CD4-positive, alpha-beta memory T cell (primary cell): ENCODE results near the gene ATP10A. TPM values are rescaled to one million over a fixed set of nuclear protein-coding genes. Genes with fewer than 3 reads are reported as not detected.

ENCODE experiments used
- CTCF ChIA-PET: fragments of 350-600 bp; sonication (Branson Sonifier 250); formaldehyde crosslinking; loops from one replicate; lab custom pipeline; 2021; ENCODE audit warnings: inconsistent platforms; ENCODE audit not compliant: partially characterized antibody; lab: Charles Lee
- POLR2A ChIA-PET: fragments of 350-600 bp; sonication (Branson Sonifier 250); formaldehyde crosslinking; loops from one replicate; lab custom pipeline; 2021; ENCODE audit not compliant: partially characterized antibody; lab: Charles Lee
- DNase-seq, 5 donors: peaks; one replicate each; pipeline versions ENCODE4 v3.0.0 to v3.0.0-alpha.2; 2020 to 2022; ENCODE audit warnings: mixed read lengths in 1 of 5
- H3K27ac ChIP-seq: one replicate; pipeline ENCODE4 v1.7.0; 2013; ENCODE audit warnings: low read depth, low read length
- H3K27me3 ChIP-seq: 2 replicates; pipeline ENCODE4 v1.7.0; 2013; ENCODE audit warnings: mild to moderate bottlenecking, low read length, moderate library complexity; ENCODE audit not compliant: insufficient read depth
- H3K36me3 ChIP-seq: 2 replicates; pipeline ENCODE4 v1.7.0; 2013; ENCODE audit warnings: mild to moderate bottlenecking, low read length, moderate library complexity; ENCODE audit not compliant: insufficient read depth
- H3K4me1 ChIP-seq: 2 replicates; pipeline ENCODE4 v1.7.0; 2013; ENCODE audit warnings: mild to moderate bottlenecking, low read length, moderate library complexity; ENCODE audit not compliant: insufficient read depth
- H3K4me3 ChIP-seq, 2 donors: one replicate each; pipeline ENCODE4 v1.7.0; 2013; ENCODE audit warnings: low read length in 2 of 2, mild to moderate bottlenecking in 1 of 2
- H3K9me3 ChIP-seq, 2 donors: one replicate each; pipeline ENCODE4 v1.7.0; 2013; ENCODE audit warnings: low read length in 2 of 2, control low read depth in 1 of 2; ENCODE audit not compliant: control insufficient read depth in 1 of 2
- H3K27ac Mint-ChIP-seq, 7 donors: one replicate each; pipeline ENCODE4 v1.8.0; 2020 to 2021; ENCODE audit warnings: mixed read lengths in 7 of 7, mild to moderate bottlenecking in 6 of 7, inconsistent platforms in 3 of 7, moderate library complexity in 3 of 7
- H3K27me3 Mint-ChIP-seq, 2 donors: one replicate each; pipeline ENCODE4 v1.8.0; 2020 to 2021; ENCODE audit warnings: mixed read lengths in 2 of 2
- H3K36me3 Mint-ChIP-seq, 2 donors: one replicate each; pipeline ENCODE4 v1.8.0; 2020 to 2021; ENCODE audit warnings: mixed read lengths in 2 of 2, inconsistent platforms in 1 of 2, mild to moderate bottlenecking in 1 of 2
- H3K4me1 Mint-ChIP-seq, 4 donors: one replicate each; pipeline ENCODE4 v1.8.0; 2020 to 2021; ENCODE audit warnings: mixed read lengths in 4 of 4, mild to moderate bottlenecking in 1 of 4
- H3K4me3 Mint-ChIP-seq, 8 donors: one replicate each; pipeline ENCODE4 v1.8.0; 2020 to 2021; ENCODE audit warnings: mixed read lengths in 8 of 8, mild to moderate bottlenecking in 7 of 8, moderate library complexity in 6 of 8, inconsistent platforms in 3 of 8
- H3K9me3 Mint-ChIP-seq, 8 donors: one replicate each; pipeline ENCODE4 v1.8.0; 2020 to 2021; ENCODE audit warnings: mixed read lengths in 8 of 8, mild to moderate bottlenecking in 5 of 8, inconsistent platforms in 3 of 8, moderate library complexity in 1 of 8
- intact Hi-C: fragments of 100-400 bp; cut with micrococcal nuclease; formaldehyde crosslinking; loops from one replicate; pipeline ENCODE4 v1.15.1; 2023
- polyA plus RNA-seq, 2 donors: library from polyadenylated mRNA; unstranded; fragments of 300-500 nt; fragmentation: Illumina TruSeq; gene quantifications; one replicate each; pipeline ENCODE4 v1.2.3, GENCODE V29; 2021
- total RNA-seq, 2 experiments: library from RNA; stranded (reverse); gene quantifications; one replicate each; pipeline ENCODE4 v1.2.3, GENCODE V29; 2021

ATP10A gene
- total and polyA plus RNA-seq, 4 experiments from 2014 or later, result 2.7 to 51.1 (median 29.7) TPM

DNA sequence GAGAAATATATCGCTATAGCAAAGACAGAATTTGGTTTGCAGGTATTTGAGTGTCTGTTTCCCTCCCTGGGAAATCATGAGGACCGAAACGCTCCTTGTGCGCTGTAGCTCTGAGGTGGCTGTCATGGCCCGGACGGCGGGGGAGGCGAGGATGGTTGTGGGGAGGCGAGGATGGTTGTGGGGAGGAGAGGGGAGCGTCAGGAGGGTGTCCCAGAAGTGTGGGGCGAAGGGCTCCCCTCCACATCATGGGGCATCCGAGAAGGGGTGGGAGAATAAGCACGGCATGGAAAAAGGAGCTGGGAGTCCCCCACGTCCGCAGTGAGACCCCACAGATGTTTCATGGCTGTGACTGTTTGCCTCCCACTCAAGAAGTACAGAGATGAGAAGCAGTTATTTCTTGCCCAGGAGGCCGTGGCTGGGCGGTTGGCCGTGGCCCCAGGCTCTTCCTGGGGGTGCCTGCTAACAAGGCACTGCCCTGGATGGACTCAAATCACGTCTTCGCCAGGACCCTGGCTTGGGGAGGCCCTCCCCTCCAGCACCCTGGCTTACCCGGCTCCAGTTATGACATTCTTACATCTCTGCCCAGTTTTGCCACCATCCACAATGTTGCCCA lies 947 bp upstream of the ATP10A start:
- CTCF ChIA-PET, result no interaction called here
- POLR2A ChIA-PET, result interaction anchor here (1.1 to 8.2 kb wide), 4 partner anchors 11 to 52 kb away, joined by 3 to 180 read pairs (median 45); no protein-coding TSS in a partner anchor
- Histone ChIP-seq H3K36me3 (no peaks in the 10 kb centered on the region), H3K27me3 (no peaks in the 10 kb centered on the region), H3K27ac (peak overlapping the region; percentile 26), H3K9me3 (no peaks in the 10 kb centered on the region), H3K4me1 (peaks cover 28% of the 10 kb centered on the region), H3K4me3 (peak overlapping the region in 1 of 2 donors; percentile 52)
- intact Hi-C loops, result loop anchor here (2.0 to 10.0 kb wide), 6 partner anchors 53 to 909 kb away; partner anchors contain the start of genes SNRPN and SNURF
- peaks cover 19 to 34% (median 26%) of the 10 kb centered on the region in 4 donors for H3K4me1 Mint-ChIP-seq
- peak overlapping the region in 5 of 7 donors; percentile 67 to 92 (median 81) for H3K27ac Mint-ChIP-seq
- peak overlapping the region; percentile 84 to 93 (median 88) for H3K4me3 Mint-ChIP-seq
- no peaks in the 10 kb centered on the region for H3K9me3 Mint-ChIP-seq
- H3K27me3 Mint-ChIP-seq, result no peaks in the 10 kb centered on the region
- DNase-seq, result no peak
- peaks cover 0 to 24% of the 10 kb centered on the region in 2 donors for H3K36me3 Mint-ChIP-seq

- intact Hi-C loops, result loop anchor here (2.0 to 10.0 kb wide), 6 partner anchors 52 to 908 kb away; partner anchors contain the start of genes SNRPN and SNURF
- CTCF ChIA-PET, result interaction anchor here (0.6 to 5.6 kb wide), 8 partner anchors 11 to 233 kb away, joined by 3 to 41 read pairs (median 7); no protein-coding TSS in a partner anchor
- Mint-ChIP-seq H3K4me3 (peak overlapping the region; percentile 87 to 97 (median 94)), H3K9me3 (no peaks in the 10 kb centered on the region), H3K36me3 (peaks cover 0 to 31% of the 10 kb centered on the region in 2 donors), H3K27ac (peak overlapping the region; percentile 94 to 98 (median 97)), H3K27me3 (peaks cover 0 to 1% of the 10 kb centered on the region in 2 donors), H3K4me1 (peaks cover 28 to 49% (median 40%) of the 10 kb centered on the region in 4 donors)
- Histone ChIP-seq H3K9me3 (no peaks in the 10 kb centered on the region), H3K4me3 (peak overlapping the region; percentile 62 to 64), H3K27me3 (no peaks in the 10 kb centered on the region), H3K36me3 (peaks cover 6% of the 10 kb centered on the region), H3K27ac (peak overlapping the region; percentile 63), H3K4me1 (peaks cover 43% of the 10 kb centered on the region)
- peak; percentile 52 to 70 (median 59) for DNase-seq
- POLR2A ChIA-PET, result interaction anchor here (1.0 to 8.2 kb wide), 13 partner anchors 9 to 84 kb away, joined by 3 to 180 read pairs (median 4); no protein-coding TSS in a partner anchor
These were observed 536 bp downstream of the ATP10A start for GRCh38 chr15:25862472-25863110.

DNA sequence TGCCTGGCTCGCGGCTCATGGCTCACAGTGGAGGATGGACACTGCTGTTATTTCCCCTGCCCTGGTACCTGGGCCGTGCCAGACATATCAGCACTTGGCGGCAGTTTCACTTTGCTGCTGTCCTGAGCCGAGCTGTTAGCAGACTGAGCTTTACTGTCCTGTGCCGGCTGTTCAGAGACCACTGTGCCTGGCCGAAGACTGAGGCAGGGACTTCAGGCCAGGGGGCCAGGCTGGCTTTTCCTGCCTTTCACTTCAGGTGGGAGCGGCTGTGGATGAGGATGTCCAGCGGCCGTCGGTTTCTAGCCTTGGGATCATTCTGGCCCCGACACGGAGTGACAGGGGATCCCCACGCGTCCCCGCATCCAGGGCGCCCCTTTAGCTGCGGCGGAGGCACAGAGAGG lies 1.1 kb downstream of the ATP10A start:
- Mint-ChIP-seq H3K9me3 (no peaks in the 10 kb centered on the region), H3K4me3 (peak overlapping the region; percentile 87 to 97 (median 94)), H3K27me3 (peaks cover 0 to 1% of the 10 kb centered on the region in 2 donors), H3K27ac (peak overlapping the region; percentile 96 to 98 (median 97)), H3K4me1 (peaks cover 29 to 54% (median 42%) of the 10 kb centered on the region in 4 donors), H3K36me3 (peaks cover under 1 to 31% of the 10 kb centered on the region in 2 donors)
- Histone ChIP-seq H3K4me3 (peak overlapping the region; percentile 62 to 64), H3K36me3 (peaks cover 6% of the 10 kb centered on the region), H3K9me3 (no peaks in the 10 kb centered on the region), H3K4me1 (peaks cover 45% of the 10 kb centered on the region), H3K27ac (peak overlapping the region; percentile 63), H3K27me3 (no peaks in the 10 kb centered on the region)
- ChIA-PET CTCF (interaction anchor here (0.6 to 5.6 kb wide), 8 partner anchors 10 to 234 kb away, joined by 3 to 41 read pairs (median 7); no protein-coding TSS in a partner anchor), POLR2A (interaction anchor here (0.9 to 8.2 kb wide), 15 partner anchors 9 to 906 kb away, joined by 3 to 180 read pairs (median 4); no protein-coding TSS in a partner anchor)
- intact Hi-C loops, result loop anchor here (2.0 to 10.0 kb wide), 6 partner anchors 51 to 907 kb away; partner anchors contain the start of genes SNRPN and SNURF
- DNase-seq, result peak in 3 of 5 donors; percentile 26 to 31 (median 31)

GRCh38 chr15:25860885-25861866 lies 2.0 kb downstream of the ATP10A start:
- H3K27ac ChIP-seq, result peak overlapping the region; percentile 63
- no peaks in the 10 kb centered on the region for H3K9me3 ChIP-seq
- Mint-ChIP-seq H3K27me3 (peaks cover 0 to 1% of the 10 kb centered on the region in 2 donors), H3K4me3 (peak overlapping the region; percentile 87 to 97 (median 94)), H3K9me3 (no peaks in the 10 kb centered on the region), H3K36me3 (peaks cover 9 to 38% of the 10 kb centered on the region in 2 donors), H3K27ac (peak overlapping the region; percentile 96 to 98 (median 97)), H3K4me1 (peaks cover 35 to 63% (median 50%) of the 10 kb centered on the region in 4 donors)
- DNase-seq, result peak in 4 of 5 donors; percentile 37 to 45 (median 38)
- peaks cover 6% of the 10 kb centered on the region for H3K36me3 ChIP-seq
- CTCF ChIA-PET, result interaction anchor here (0.5 to 5.6 kb wide), 7 partner anchors 9 to 78 kb away, joined by 3 to 41 read pairs (median 10); no protein-coding TSS in a partner anchor
- POLR2A ChIA-PET, result interaction anchor here (0.9 to 8.2 kb wide), 17 partner anchors 8 to 905 kb away, joined by 3 to 180 read pairs (median 4); partner anchors contain the start of gene UBE3A
- peaks cover 49% of the 10 kb centered on the region for H3K4me1 ChIP-seq
- H3K4me3 ChIP-seq, result peak overlapping the region; percentile 62 to 64
- intact Hi-C loops, result loop anchor here (1.0 to 10.0 kb wide), 7 partner anchors 11 to 906 kb away; partner anchors contain the start of genes SNRPN and SNURF
- H3K27me3 ChIP-seq, result no peaks in the 10 kb centered on the region

DNA sequence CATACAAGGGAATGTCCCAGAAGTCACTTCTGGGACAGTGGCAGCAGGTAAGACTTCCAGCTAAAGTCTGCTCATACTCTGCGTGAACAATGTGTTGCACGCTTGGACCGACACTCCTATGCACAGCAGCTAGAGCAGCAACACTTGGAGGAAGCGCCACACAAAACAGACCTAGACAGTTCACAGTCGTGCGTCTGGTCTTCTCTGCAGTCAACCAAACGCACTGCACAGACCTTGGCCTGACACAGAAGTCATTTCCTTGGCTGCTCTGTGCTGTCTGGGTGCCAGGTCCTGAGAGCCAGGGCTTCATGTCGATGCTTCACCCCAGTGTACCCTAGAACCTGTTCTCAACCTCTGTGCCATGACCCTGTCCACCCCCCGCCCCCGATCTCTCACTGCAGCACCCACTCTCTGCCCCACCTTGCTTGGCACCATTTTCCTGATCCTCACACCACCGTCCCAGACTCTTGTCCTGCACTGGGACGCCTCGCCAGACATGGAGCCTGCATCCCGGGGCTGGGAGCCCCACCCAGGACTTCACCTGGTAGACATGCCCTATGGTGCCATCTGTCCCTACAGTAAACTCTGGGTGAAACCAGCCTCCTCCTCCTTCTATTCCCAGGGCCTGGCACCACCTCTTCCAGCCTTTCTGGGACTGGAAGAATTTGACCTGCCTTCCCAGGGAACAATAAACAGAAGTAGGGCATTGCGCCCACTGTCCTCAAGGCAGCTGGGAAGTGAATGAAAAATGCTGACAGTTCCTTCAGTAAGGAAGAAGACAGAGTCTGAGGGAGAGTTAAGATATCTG lies 3.1 kb downstream of the ATP10A start:
- Histone ChIP-seq H3K9me3 (no peaks in the 10 kb centered on the region), H3K36me3 (peaks cover 6% of the 10 kb centered on the region), H3K4me3 (peak overlapping the region; percentile 62 to 64), H3K27me3 (no peaks in the 10 kb centered on the region), H3K27ac (peak overlapping the region; percentile 63), H3K4me1 (peaks cover 53% of the 10 kb centered on the region)
- intact Hi-C loops, result loop anchor here (1.0 to 10.0 kb wide), 7 partner anchors 10 to 905 kb away; partner anchors contain the start of genes SNRPN and SNURF
- ChIA-PET POLR2A (interaction anchor here (1.5 to 8.2 kb wide), 8 partner anchors 11 to 421 kb away, joined by 3 to 180 read pairs (median 13); partner anchors contain the start of gene UBE3A), CTCF (interaction anchor here (3.4 to 5.6 kb wide), 3 partner anchors 8 to 76 kb away, joined by 15 to 41 read pairs (median 23); no protein-coding TSS in a partner anchor)
- Mint-ChIP-seq H3K27ac (peak overlapping the region; percentile 96 to 98 (median 97)), H3K36me3 (peaks cover 20 to 41% of the 10 kb centered on the region in 2 donors), H3K9me3 (no peaks in the 10 kb centered on the region), H3K4me3 (peak overlapping the region; percentile 87 to 97 (median 94)), H3K4me1 (peaks cover 43 to 75% (median 60%) of the 10 kb centered on the region in 4 donors), H3K27me3 (peaks cover 0 to 1% of the 10 kb centered on the region in 2 donors)
- peak; percentile 30 to 79 (median 42) for DNase-seq
